GM12874 (cell line): ENCODE measurements around the gene ZNF263.

ENCODE experiments used
- CTCF ChIP-seq: IDR thresholded peaks from 2 replicates; pipeline ENCODE4 v1.5.1; 2011; ENCODE audit warnings: low read depth, mild to moderate bottlenecking, control low read depth, low read length, moderate library complexity; ENCODE audit not compliant: insufficient read depth

Gene ZNF263

GRCh38 chr16:3292604-3293003 lies 9.3 kb downstream of the ZNF263 start:
- TF ChIP-seq CTCF = no peak

GRCh38 chr16:3295209-3295608 lies 11.9 kb downstream of the ZNF263 start:
- no peak for TF ChIP-seq CTCF

GRCh38 chr16:3295783-3296182 lies 12.5 kb downstream of the ZNF263 start:
- no peak for TF ChIP-seq CTCF

- no peak for TF ChIP-seq CTCF
These were observed 21.1 kb downstream of the ZNF263 start for GRCh38 chr16:3304370-3304769.

- no peak for TF ChIP-seq CTCF
These were observed 22.1 kb downstream of the ZNF263 start, which contains the start of the genes TIGD7 and ZNF75A for GRCh38 chr16:3305109-3306068. TIGD7 (minus strand) TSS chr16:3305430; CDS start chr16:3300614, 4,816 bp downstream. ZNF75A (plus strand) TSS chr16:3305497; CDS start chr16:3308429, 2,932 bp downstream.

GRCh38 chr16:3306078-3306477 lies 22.8 kb downstream of the ZNF263 start:
- no peak for TF ChIP-seq CTCF

GRCh38 chr16:3311496-3311895 lies 28.2 kb downstream of the ZNF263 start:
- no peak for TF ChIP-seq CTCF
